ENCODE measurements around the gene HAVCR2.

DNA sequence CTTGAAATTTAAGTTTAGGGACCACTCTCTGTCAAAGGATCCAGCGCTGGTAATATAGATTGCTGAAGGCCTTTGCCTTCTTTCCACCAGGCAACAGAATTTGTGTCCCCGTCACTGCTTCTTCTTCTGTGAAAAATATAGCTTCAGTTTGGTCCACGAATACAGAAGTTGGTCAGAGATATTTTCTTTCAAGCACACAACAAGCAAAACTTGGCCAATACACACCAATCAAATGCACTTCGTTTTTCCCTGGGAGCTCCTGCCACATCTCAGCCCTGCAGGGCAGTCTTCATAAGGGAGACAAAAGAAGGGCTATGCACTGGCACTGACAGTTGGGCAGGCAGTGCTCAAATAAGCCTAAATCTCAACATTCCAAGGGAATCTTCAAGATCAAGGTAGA, 22.9 kb downstream of the HAVCR2 start:
- TF ChIP-seq, protein P1, sequence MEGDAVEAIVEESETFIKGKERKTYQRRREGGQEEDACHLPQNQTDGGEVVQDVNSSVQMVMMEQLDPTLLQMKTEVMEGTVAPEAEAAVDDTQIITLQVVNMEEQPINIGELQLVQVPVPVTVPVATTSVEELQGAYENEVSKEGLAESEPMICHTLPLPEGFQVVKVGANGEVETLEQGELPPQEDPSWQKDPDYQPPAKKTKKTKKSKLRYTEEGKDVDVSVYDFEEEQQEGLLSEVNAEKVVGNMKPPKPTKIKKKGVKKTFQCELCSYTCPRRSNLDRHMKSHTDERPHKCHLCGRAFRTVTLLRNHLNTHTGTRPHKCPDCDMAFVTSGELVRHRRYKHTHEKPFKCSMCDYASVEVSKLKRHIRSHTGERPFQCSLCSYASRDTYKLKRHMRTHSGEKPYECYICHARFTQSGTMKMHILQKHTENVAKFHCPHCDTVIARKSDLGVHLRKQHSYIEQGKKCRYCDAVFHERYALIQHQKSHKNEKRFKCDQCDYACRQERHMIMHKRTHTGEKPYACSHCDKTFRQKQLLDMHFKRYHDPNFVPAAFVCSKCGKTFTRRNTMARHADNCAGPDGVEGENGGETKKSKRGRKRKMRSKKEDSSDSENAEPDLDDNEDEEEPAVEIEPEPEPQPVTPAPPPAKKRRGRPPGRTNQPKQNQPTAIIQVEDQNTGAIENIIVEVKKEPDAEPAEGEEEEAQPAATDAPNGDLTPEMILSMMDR (IDR thresholded peaks at IDR 0.05; ENCODE audit: low read length), result no peak
- TF ChIP-seq EZH2 (IDR thresholded peaks at IDR 0.05; ENCODE audit: borderline replicate concordance, low read length), result no peak
